ENCODE measurements around the gene RIBC1. TPM values are rescaled to one million over a fixed set of nuclear protein-coding genes. Genes with fewer than 3 reads are reported as not detected.

Gene RIBC1
- total and polyA plus RNA-seq, 8 donors, result 1.9 to 6.4 (median 3.6) TPM

Small RNAs within 50 kb of the gene (microRNA-seq; reads per million reads assigned to microRNA genes)
- 0.17 to 0.27 reads per million in 2 donors for gene MIR6857

Other genes with a start within 250 kb of the RIBC1 start
- gene KDM5C, start 197.7 kb upstream of the RIBC1 start, total RNA-seq, result 100 to 1,000 TPM in 1 of 2 donors, 10 to 100 TPM in 1; 75.0 to 106 TPM
- gene KDM5C, start 197.7 kb upstream of the RIBC1 start, polyA plus RNA-seq (ENCODE audit: insufficient read length in 6 of 6), result 100 to 1,000 TPM in 1 of 6 donors, 10 to 100 TPM in 5; 64.3 to 102 (median 80.7) TPM
- gene IQSEC2, start 141.3 kb upstream of the RIBC1 start, total RNA-seq, result 10 to 100 TPM; 15.6 to 17.3 TPM
- gene IQSEC2, start 141.3 kb upstream of the RIBC1 start, polyA plus RNA-seq (ENCODE audit: insufficient read length in 6 of 6), result 10 to 100 TPM; 13.6 to 16.8 (median 14.3) TPM
- gene SMC1A, start 219 bp upstream of the RIBC1 start, total RNA-seq, result 10 to 100 TPM; 59.6 to 69.4 TPM
- 100 to 1,000 TPM in 4 of 6 donors, 10 to 100 TPM in 2; 75.6 to 129 (median 102) TPM for gene SMC1A, start 219 bp upstream of the RIBC1 start, polyA plus RNA-seq (ENCODE audit: insufficient read length in 6 of 6)
- 10 to 100 TPM; 68.4 to 81.0 TPM for gene HSD17B10, start 11.5 kb downstream of the RIBC1 start, total RNA-seq
- gene HSD17B10, start 11.5 kb downstream of the RIBC1 start, polyA plus RNA-seq (ENCODE audit: insufficient read length in 6 of 6), result 10 to 100 TPM; 66.7 to 85.3 (median 77.4) TPM